GM12801 (cell line): ENCODE measurements around the gene MARK4.

Experiments used
- TF ChIP-seq, protein P1 (sequence below): IDR thresholded peaks from one replicate; pipeline ENCODE4 v1.5.1; 2011; ENCODE audit warnings: control low read depth; ENCODE audit not compliant: insufficient read length; ENCODE audit errors: extremely low read depth

The MARK4 gene

DNA sequence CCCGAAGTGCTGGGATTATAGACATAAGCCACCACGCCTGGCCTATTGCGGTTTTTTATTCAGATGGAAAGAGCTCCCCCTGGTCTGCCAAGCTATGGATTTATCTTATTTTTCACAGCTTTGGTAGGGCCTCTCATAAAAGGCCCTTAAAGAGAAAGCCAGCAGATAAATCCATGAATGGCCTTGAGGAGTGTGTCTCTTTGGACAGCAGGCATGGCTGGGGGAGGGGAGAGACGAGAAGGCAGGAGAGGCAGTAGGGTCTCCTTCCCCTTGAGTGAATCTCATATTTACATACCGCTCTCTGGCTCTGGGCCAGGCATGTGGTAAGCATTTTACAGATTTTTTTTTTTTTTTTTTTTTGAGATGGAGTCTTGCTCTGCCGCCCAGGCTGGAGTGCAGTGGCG lies 25.2 kb downstream of the MARK4 start:
- TF ChIP-seq, protein P1, sequence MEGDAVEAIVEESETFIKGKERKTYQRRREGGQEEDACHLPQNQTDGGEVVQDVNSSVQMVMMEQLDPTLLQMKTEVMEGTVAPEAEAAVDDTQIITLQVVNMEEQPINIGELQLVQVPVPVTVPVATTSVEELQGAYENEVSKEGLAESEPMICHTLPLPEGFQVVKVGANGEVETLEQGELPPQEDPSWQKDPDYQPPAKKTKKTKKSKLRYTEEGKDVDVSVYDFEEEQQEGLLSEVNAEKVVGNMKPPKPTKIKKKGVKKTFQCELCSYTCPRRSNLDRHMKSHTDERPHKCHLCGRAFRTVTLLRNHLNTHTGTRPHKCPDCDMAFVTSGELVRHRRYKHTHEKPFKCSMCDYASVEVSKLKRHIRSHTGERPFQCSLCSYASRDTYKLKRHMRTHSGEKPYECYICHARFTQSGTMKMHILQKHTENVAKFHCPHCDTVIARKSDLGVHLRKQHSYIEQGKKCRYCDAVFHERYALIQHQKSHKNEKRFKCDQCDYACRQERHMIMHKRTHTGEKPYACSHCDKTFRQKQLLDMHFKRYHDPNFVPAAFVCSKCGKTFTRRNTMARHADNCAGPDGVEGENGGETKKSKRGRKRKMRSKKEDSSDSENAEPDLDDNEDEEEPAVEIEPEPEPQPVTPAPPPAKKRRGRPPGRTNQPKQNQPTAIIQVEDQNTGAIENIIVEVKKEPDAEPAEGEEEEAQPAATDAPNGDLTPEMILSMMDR: no peak

DNA sequence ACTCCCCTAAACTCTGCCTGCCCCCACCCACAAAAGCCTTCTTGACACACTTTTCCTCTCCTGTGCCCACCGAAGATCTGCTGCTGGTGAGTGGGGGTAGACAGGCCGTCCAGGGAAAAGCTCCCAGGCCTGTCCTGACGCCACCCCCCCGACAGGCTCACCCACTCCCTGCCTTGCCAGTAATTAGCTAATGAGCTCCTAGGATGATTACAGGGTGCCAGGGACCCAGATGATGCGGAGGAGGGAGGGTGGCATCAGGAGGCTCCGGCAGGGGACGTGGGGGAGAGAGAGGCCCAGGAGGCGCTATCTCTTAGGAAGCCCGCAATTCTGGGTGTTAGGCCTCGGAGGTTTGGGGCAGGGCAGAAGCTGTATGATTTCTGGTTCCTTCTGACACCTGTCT lies 27.0 kb downstream of the MARK4 start:
- TF ChIP-seq, protein P1: no peak

DNA sequence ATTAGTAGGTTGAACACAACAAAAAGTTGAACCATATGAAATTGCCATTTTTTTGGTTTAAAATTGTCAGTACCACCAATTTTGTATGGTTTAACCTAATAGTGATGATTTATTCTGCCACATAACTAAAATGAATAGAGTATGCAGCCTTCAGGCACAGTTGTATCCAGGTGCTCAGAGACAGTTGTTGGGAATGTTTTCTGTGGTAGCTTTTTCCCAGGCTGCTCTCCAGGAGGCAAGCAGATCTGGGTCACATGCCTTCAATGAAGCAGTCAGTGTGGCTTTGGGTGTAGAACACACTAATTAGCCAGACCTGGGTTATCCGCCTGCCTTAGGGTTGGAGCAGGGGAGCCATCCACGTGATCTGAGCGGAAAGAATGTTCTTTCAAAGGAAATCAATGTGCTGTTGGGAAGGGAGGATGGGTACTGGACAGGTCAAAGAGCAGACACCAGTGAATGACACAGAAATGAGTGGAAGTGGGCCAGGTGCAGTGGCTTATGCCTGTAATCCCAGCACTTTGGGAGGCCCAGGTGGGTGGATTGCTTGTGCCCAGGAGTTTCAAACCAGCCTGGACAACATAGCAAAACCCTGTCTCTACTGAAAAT lies 28.6 kb downstream of the MARK4 start:
- TF ChIP-seq, protein P1: no peak

DNA sequence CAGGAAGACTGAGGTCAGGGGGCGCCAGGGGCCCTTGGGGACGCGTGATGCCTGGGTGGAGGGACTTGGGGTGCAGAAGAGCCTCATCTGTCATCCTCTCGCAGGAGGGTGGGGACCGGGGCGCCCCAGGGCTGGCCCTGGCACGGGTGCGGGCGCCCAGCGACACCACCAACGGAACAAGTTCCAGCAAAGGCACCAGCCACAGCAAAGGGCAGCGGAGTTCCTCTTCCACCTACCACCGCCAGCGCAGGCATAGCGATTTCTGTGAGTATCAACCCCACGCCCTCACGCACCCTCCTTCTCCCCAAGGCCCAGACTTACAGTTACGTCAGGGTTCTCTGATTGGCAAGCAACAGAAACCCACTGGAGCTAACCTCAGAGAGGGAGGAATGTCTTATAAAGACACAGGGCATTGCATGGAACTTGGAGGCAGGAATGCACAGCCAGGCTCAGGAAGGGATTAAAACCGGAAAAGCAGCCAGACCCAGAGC lies 29.4 kb downstream of the MARK4 start:
- TF ChIP-seq, protein P1: no peak

DNA sequence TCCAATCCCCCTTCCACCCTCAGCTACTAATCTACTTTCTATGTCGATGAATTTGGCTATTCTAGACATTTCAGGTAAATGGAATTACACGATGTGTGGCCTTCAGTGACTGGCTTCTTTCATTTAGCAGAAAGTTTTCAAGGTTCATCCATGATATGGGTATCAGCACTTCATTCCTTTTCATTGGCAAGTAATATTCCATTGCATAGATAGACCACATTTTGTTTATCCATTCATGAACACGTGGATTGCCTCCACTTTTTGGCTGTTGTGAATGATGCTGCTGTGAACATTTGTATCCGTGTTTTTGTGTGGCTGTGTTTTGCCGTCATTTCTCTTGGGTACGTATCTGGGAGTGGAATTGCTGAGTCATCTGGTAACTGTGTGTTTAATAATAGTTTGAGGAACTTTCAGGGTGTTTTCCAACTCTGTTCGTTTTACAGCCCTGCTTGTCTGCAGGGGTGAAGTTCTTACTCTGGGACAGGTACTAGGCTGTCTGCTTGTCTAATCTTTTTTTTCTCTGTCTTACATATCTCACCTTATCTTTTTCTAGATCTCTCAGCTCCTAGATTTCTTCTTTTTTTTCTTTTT lies 32.5 kb downstream of the MARK4 start:
- TF ChIP-seq, protein P1: no peak

DNA sequence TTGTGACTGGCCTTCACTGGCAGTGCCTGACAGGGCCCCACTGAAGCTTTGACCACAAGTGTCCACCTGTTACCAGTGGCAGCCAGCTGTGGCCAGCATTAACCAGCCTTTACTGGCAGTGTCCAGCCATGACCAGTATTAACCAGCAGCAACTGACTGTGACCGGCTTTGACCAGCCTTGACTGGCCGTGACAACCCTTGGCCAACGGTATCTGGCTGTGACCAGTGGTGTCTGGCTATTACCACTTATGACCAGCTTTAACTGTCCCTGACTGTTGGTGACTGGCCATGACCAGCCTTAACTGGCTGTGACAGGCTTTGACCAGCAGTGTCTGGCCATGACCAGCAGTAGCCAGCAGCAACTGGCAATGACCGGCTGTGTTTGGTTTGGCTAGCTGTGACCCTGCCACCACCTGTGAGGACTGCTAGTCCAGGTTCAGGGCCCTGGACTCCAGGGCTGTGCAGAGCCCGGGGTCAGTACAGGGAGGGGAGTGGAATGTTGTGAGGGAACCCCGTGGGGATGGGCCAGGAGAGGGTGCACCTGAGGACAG lies 39.4 kb downstream of the MARK4 start:
- TF ChIP-seq, protein P1: no peak

DNA sequence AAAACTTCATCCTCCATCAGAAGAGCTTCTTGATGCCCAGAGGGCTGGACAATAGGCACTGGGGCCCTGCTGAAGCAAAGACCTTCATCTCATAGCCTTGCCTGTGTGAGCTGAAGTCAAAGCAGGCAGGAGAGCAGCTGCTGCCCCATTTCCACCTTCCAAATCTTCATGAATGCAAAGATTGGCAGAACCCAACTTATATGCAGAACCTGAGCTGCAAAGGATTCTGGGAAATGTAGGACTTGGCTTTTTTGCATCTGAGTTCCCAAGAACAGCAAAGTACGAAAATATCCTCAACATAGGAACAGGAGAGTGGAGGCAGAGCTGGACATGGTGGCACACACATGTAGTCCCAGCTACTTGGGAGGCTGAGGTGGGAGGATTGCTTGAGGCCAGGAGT lies 40.8 kb downstream of the MARK4 start:
- TF ChIP-seq, protein P1: no peak
